OCI-LY7 (cell line): ENCODE measurements around the gene COL9A3.

ENCODE experiments used
- CTCF ChIP-seq: fragments of 200-600 bp; sonication (generic); conservative IDR thresholded peaks from 2 replicates; pipeline ENCODE4 v1.5.1; 2014; ENCODE audit warnings: mild to moderate bottlenecking, antibody characterized with exemption, low read length, moderate library complexity, mixed read lengths
- EZH2phosphoT487 ChIP-seq: fragments of 200-600 bp; sonication (generic); IDR thresholded peaks from 2 replicates; pipeline ENCODE4 v1.6.1; 2018; ENCODE audit warnings: low read depth, borderline replicate concordance, mild to moderate bottlenecking, mixed run types, antibody characterized with exemption, low read length, moderate library complexity, mixed read lengths

DNA sequence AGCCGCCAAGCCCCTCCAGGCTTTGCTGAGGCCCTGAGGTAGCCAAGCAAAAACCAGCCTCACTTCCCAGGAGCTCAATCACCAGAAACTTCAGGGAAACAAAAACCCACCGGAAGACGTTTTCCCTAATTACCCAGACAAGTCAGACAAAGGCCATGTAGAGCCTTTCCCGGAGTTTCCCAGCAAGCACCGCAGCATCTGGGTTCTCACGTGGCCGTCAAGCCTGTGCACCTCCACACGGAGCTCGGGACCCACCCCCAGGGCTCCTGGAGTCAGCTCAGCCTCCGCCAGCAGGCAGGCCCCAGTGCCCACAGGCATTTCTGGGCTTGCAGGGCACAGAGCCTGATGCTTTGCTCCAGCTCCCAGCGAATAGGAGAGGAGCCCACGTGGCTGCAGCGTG is 30.7 kb upstream of the COL9A3 start:
- TF ChIP-seq CTCF (no peak), EZH2phosphoT487 (no peak)
